Stimulated activated CD8-positive, alpha-beta memory T cell treated with anti-CD3 and anti-CD28 coated beads, Interleukin-15, amount 100 ng/mL, for 4 hours (primary cell): ENCODE measurements around the gene PFKFB2.

Experiments used
- DNase-seq, 2 donors: peaks; one replicate each; pipeline ENCODE4 v3.0.0-alpha.2; 2020; ENCODE audit warnings: low read depth in 2 of 2

The PFKFB2 gene

DNA sequence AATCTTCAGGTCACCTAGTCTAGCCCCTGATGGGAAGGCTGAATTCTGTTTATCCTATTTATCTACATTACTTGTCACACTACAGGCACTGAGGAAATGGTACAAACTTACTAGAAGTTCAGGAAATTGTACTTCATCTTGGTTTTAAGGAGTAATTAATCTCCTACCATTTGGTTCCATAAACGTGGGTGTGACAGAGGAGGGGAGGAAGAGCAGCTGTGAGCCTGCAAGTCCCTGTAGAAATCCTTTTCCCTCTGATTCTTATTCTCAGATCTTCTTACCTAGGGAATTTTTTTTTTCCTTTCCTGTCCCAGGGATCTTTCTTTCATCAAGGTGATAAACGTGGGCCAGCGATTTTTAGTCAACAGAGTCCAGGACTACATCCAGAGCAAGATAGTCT is 14.1 kb downstream of the PFKFB2 start:
- DNase-seq, result no peak

GRCh38 chr1:207067665-207068064 is 14.6 kb downstream of the PFKFB2 start:
- no peak for DNase-seq

GRCh38 chr1:207069061-207069460 is 16.0 kb downstream of the PFKFB2 start:
- DNase-seq, result no peak

- DNase-seq, result no peak
Observed at GRCh38 chr1:207069858-207070506, 16.9 kb downstream of the PFKFB2 start.

DNA sequence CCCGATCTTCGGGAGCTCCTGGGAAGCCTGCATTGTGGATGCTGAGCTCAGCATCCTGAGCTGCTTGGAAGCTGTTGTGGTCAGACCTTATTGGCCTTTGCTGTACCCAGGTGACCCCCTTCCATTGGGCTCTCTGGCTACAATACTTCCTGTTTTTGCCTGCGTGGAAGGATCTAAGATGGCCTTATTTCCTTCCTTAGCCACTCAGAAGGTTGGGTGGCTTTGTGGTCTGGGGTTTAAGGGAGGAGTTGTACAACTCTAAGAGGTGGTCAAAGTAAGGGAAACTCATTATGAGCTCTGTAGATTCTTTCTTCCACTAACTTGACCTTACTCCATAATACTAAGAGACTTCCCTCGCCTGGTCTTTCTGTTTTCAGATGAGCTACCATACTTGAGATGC is 17.7 kb downstream of the PFKFB2 start:
- no peak for DNase-seq

- no peak for DNase-seq
Observed at GRCh38 chr1:207071426-207071825, 18.4 kb downstream of the PFKFB2 start.

GRCh38 chr1:207072233-207072632 is 19.2 kb downstream of the PFKFB2 start:
- DNase-seq, result no peak

GRCh38 chr1:207073906-207074820 is 21.1 kb downstream of the PFKFB2 start:
- no peak for DNase-seq

- no peak for DNase-seq
Observed at GRCh38 chr1:207076181-207076955, 23.3 kb downstream of the PFKFB2 start.

DNA sequence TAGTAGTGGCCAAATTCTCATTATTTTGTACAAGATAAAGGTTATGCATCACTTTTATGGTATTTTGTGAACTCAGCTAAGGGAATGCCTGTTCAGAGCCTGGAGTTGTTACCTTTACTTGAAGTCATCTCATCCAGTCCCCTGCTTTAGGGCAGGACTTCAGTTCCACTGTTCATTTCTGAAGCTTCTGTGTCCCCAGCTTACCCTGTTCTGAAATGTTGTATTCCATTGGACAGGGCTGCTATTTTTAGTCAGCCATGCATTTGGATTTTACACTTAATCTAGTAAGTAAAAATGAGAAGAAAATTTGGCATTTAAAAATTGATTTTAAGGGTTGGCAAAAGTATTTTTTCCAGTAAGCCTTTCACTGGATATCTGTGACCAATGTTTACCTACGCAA is 23.9 kb downstream of the PFKFB2 start:
- no peak for DNase-seq

DNA sequence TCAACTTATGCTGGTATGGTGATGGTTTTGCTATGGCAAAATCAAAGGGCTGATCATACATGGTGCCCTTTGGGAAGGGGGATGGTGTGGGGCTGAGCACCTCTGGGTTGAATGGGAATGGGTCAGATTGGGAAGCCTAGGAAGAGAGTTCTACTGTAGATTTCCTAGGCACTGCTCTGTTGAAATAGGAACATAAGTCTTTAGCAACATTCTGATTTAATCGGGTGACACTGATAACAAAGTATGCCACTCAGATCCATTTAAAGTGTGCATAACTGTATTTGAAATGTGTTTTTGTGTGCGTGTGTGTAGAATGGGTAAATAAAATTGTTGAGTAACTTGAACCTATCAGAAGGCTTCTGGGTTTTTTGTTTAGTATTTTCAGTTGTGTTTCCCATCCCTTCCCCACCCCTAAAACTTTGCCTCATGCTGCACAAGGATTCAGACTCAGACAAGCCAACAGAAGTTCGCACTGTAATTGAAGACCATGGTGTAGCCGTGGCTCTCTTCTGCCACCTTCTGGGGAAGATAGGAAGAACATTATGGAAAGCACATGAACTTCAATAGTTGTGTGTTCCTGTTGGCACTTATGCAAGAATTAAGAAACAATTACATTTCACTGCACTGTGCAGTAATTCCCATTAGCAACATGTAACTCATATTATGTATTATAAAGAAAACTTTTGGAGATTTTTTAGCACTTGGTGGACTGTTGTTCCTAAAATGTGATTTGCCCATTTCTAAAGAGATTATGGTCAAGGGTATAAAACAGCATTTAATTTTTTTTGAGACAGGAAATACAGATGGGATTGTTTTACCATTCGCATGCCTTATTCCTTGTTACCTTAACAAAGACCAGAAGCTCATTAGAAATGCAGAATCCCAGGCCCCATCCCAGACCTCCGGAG is 24.6 kb downstream of the PFKFB2 start:
- peak in 1 of 2 donors; percentile 29 for DNase-seq

DNA sequence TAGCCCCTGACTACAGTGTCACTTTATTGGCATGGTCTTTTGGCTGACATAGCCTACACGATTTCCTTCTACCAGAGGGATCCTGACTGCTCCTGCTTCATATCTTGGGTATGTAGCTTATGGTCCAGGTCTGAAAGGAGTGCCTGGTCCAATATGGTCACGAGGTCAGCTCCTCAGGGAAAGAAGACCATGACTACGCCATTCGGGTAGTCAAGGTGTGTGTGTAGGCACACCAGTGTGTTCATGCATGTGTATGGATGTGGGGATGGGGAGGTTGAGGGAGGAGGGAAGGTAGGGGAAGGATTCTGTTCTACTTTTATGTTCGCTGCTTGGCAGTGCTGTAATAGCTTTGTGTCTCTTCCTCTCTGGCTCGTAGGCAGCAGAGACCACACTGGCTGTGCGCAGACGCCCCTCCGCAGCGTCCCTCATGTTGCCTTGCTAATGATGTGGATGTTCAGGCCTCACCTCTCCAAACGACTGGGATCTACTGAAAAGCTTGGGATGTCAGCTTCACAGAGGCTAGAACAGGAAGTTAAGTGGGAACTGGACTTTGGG is 25.6 kb downstream of the PFKFB2 start:
- no peak for DNase-seq

GRCh38 chr1:207079706-207080241 is 26.7 kb downstream of the PFKFB2 start:
- no peak for DNase-seq

DNA sequence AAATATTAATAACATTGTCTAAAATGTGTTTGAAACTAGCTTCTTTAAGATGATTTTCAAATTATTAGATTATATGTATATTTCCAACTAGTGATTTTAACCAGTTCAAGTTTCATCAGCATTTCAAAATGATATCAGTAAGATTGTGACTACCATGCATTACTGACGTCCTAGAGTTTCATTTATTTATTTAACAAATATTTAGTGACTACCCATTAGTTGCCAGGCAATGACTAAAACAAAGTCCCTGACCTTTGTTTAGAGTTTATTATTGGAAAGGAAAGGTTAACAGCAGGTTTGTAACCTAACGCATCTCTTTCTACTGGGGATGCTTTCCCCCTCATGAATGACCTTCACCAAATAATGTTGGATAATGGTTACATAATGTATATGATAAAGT is 28.0 kb downstream of the PFKFB2 start:
- DNase-seq, result no peak

DNA sequence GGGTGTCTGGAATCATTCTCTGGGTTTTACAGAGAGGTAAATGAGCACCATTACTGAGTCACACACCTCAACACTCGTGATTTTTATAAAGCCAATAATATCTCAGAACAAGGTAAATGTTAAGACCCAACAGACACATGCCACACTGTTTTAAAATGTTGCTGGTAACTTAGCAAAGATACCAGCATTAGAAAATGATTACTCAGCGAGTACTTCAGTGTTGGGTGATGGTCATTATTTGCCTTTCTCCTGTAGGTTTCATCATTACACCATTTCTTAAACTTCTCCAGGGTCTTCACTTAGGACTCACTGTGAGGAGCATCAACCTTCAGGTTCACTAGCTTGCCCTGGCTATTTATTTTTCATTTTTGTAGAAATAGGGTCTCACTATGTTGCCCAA is 28.7 kb downstream of the PFKFB2 start:
- DNase-seq, result no peak

- no peak for DNase-seq
Observed at GRCh38 chr1:207084232-207084631, 31.2 kb downstream of the PFKFB2 start.

DNA sequence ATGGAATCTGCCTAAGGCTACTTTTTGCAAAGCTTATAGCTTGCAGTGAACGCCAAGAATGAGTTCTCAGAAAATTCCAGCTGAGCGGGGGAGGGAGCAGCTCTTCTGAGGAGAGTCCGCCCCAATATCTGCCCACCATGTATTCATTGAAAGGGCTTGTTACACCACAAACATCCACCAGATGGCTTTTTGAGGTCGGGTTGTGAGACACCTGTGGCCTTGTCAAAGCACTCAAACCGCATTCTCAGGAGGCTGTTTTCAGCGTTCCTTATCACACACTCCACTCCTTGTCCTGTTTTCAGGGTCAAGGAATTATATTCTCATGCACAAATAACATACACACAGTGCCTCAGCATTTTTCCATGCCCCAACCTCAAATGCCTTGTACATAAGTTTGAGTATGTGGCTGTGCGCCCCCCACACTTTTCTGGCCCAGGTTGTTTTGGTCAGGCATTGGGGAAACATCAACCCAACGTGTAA is 31.7 kb downstream of the PFKFB2 start:
- DNase-seq, result peak; percentile 8 to 19

- DNase-seq, result no peak
Observed at GRCh38 chr1:207085887-207086286, 32.8 kb downstream of the PFKFB2 start.

DNA sequence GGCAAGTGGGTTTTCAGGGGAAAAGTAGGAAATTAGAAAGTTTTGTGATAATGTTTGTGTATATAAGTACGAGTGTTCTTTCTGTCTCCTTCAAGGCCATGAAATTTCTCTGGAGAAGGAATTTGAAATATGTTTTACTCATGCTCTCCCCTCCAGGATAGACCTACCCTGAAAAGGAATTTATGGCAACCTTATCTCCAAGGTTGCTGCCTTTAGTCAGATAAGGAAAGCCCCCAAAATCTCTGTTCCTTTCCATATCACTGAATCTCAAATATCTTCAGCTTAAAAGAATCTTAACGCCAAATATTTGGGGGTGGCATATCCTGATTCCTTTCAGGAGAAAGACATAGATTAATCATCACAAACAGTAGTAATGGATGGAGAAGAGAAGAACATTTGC is 35.1 kb downstream of the PFKFB2 start:
- no peak for DNase-seq
